Omental fat pad (tissue), 4 donors: ENCODE measurements around the gene RHEX. TPM values are rescaled to one million over a fixed set of nuclear protein-coding genes. Genes with fewer than 3 reads are reported as not detected.

Source experiments
- ATAC-seq: fragments of 150-250 bp; one replicate; pipeline ENCODE4 v1.9.1; 2016; ENCODE audit warnings: mild to moderate bottlenecking, moderate library complexity; ENCODE audit not compliant: low FRiP score
- DNase-seq: peaks from one replicate; pipeline ENCODE4 v3.0.0-alpha.2; 2019; ENCODE audit warnings: low spot score
- CTCF ChIP-seq, 3 donors: fragments of 450-650 bp; IDR thresholded peaks; one replicate each; pipeline ENCODE4 v1.5.1; 2016 to 2017; ENCODE audit warnings: antibody characterized with exemption in 3 of 3, mild to moderate bottlenecking in 3 of 3, moderate library complexity in 2 of 3
- total RNA-seq, 4 donors: library from RNA; depleted of rRNA; stranded (reverse); fragments of >200 nt; gene quantifications; one replicate each; pipeline ENCODE4 v1.1.0, GENCODE V29; 2016

The RHEX gene
- total RNA-seq, 4 donors from 2014 or later, result 1.1 to 5.4 (median 1.8) TPM

GRCh38 chr1:206070627-206071304, 17.8 kb downstream of the RHEX start:
- DNase-seq (no peak), ATAC-seq (no peak)
- TF ChIP-seq CTCF (IDR thresholded peaks at IDR 0.05), result no peak

- DNase-seq, result no peak
- no peak for TF ChIP-seq CTCF (IDR thresholded peaks at IDR 0.05)
- ATAC-seq, result no peak
Measured at GRCh38 chr1:206074839-206075238, 21.9 kb downstream of the RHEX start.

GRCh38 chr1:206075786-206076755, 23.1 kb downstream of the RHEX start:
- DNase-seq (no peak), ATAC-seq (peak; percentile 39)
- TF ChIP-seq CTCF (IDR thresholded peaks at IDR 0.05), result no peak

GRCh38 chr1:206079135-206079534, 26.2 kb downstream of the RHEX start:
- DNase-seq, result no peak
- TF ChIP-seq CTCF (IDR thresholded peaks at IDR 0.05), result no peak
- no peak for ATAC-seq

GRCh38 chr1:206080026-206080820, 27.2 kb downstream of the RHEX start:
- DNase-seq, result no peak
- TF ChIP-seq CTCF (IDR thresholded peaks at IDR 0.05), result no peak
- ATAC-seq, result no peak

- ATAC-seq (no peak), DNase-seq (no peak)
- no peak for TF ChIP-seq CTCF (IDR thresholded peaks at IDR 0.05)
Measured at GRCh38 chr1:206081856-206082255, 28.9 kb downstream of the RHEX start.
